SIG-M5 (cell line): ENCODE data around the gene SYT13.

Source experiments
- DNase-seq: peaks from one replicate; lab custom pipeline; 2025; lab: John Stamatoyannopoulos, UW

Gene SYT13

GRCh38 chr11:45246241-45246640, 39.9 kb downstream of the SYT13 start:
- no peak for DNase-seq

GRCh38 chr11:45245218-45246045, 40.7 kb downstream of the SYT13 start:
- DNase-seq = no peak

- DNase-seq = no peak
These were observed 42.2 kb downstream of the SYT13 start for GRCh38 chr11:45243967-45244366.

- no peak for DNase-seq
These were observed 46.4 kb downstream of the SYT13 start for GRCh38 chr11:45239733-45240132.

- no peak for DNase-seq
These were observed 47.4 kb downstream of the SYT13 start for GRCh38 chr11:45238724-45239123.

GRCh38 chr11:45237711-45238315, 48.3 kb downstream of the SYT13 start:
- no peak for DNase-seq

GRCh38 chr11:45234306-45235006, 51.7 kb downstream of the SYT13 start:
- no peak for DNase-seq

- no peak for DNase-seq
These were observed 52.4 kb downstream of the SYT13 start for GRCh38 chr11:45233804-45234170.

- no peak for DNase-seq
These were observed 52.9 kb downstream of the SYT13 start for GRCh38 chr11:45233121-45233803.

GRCh38 chr11:45232341-45233080, 53.6 kb downstream of the SYT13 start:
- DNase-seq = no peak

- DNase-seq = no peak
These were observed 56.6 kb downstream of the SYT13 start for GRCh38 chr11:45229401-45230020.

- no peak for DNase-seq
These were observed 58.3 kb downstream of the SYT13 start for GRCh38 chr11:45227836-45228235.

GRCh38 chr11:45226901-45227300, 59.2 kb downstream of the SYT13 start:
- no peak for DNase-seq

- DNase-seq = no peak
These were observed 59.9 kb downstream of the SYT13 start for GRCh38 chr11:45225961-45226871.

GRCh38 chr11:45225277-45225676, 60.9 kb downstream of the SYT13 start:
- no peak for DNase-seq

GRCh38 chr11:45224766-45225165, 61.4 kb downstream of the SYT13 start:
- no peak for DNase-seq

- DNase-seq = no peak
These were observed 62.6 kb downstream of the SYT13 start for GRCh38 chr11:45223496-45223895.

- DNase-seq = no peak
These were observed 66.7 kb downstream of the SYT13 start for GRCh38 chr11:45219411-45219810.

- DNase-seq = no peak
These were observed 67.4 kb downstream of the SYT13 start for GRCh38 chr11:45218705-45219104.

- no peak for DNase-seq
These were observed 68.2 kb downstream of the SYT13 start for GRCh38 chr11:45217991-45218390.
